Neural cell (in vitro differentiated cells): ENCODE data around the gene APH1A.

Source experiments
- EP300 ChIP-seq: fragments of 450-650 bp; conservative IDR thresholded peaks from 2 replicates; pipeline ENCODE4 v1.6.1; 2014; ENCODE audit warnings: antibody characterized with exemption, mild to moderate bottlenecking, moderate library complexity; ENCODE audit not compliant: poor library complexity, severe bottlenecking
- EZH2 ChIP-seq: fragments of 200-600, 300-800 bp; shearing (Covaris generic), sonication (generic); IDR thresholded peaks from 2 replicates; pipeline ENCODE4 v1.6.1; 2014; ENCODE audit warnings: antibody characterized with exemption, low read length, borderline replicate concordance, mild to moderate bottlenecking; ENCODE audit not compliant: insufficient read depth, poor library complexity, severe bottlenecking
- MXI1 ChIP-seq: fragments of 450-650 bp; conservative IDR thresholded peaks from 2 replicates; pipeline ENCODE4 v1.6.1; 2014; ENCODE audit warnings: antibody characterized with exemption, mild to moderate bottlenecking; ENCODE audit not compliant: poor library complexity, severe bottlenecking
- POLR2AphosphoS5 ChIP-seq: IDR thresholded peaks from 2 replicates; pipeline ENCODE4 v1.6.1; 2012
- RAD21 ChIP-seq: fragments of 450-650 bp; conservative IDR thresholded peaks from 2 replicates; pipeline ENCODE4 v1.6.1; 2014; ENCODE audit warnings: antibody characterized with exemption, mild to moderate bottlenecking, moderate library complexity
- REST ChIP-seq: IDR thresholded peaks from 2 replicates; pipeline ENCODE4 v1.6.1; 2012; ENCODE audit warnings: borderline replicate concordance
- SMC3 ChIP-seq: fragments of 450-650 bp; conservative IDR thresholded peaks from 2 replicates; pipeline ENCODE4 v1.6.1; 2014; ENCODE audit warnings: antibody characterized with exemption, mild to moderate bottlenecking, moderate library complexity; ENCODE audit not compliant: poor library complexity
- TAF1 ChIP-seq: IDR thresholded peaks from 2 replicates; pipeline ENCODE4 v1.6.1; 2012; ENCODE audit warnings: low read depth
- TF ChIP-seq, protein P1 (sequence below): fragments of 450-650 bp; IDR thresholded peaks from 2 replicates; pipeline ENCODE4 v1.5.1; 2014; ENCODE audit warnings: antibody characterized with exemption, mild to moderate bottlenecking, moderate library complexity; ENCODE audit not compliant: poor library complexity, severe bottlenecking

DNA sequence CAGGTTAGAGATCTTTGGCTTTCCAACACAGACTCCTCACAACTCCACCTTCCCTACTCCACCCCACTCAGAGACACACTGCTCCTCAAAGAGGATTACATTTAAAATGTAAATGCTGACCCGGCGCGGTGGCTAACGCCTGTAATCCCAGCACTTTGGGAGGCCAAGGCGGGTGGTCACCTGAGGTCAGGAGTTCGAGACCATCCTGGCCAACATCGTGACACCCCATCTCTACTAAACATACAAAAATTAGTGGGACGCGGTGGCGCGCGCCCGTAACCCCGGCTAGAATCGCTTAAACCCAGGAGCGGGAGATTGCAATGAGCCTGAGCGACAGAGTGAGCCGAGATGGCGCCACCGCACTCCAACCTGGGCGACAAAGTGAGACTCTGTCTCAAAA lies 31.1 kb downstream of the APH1A start:
- TF ChIP-seq, protein P1, sequence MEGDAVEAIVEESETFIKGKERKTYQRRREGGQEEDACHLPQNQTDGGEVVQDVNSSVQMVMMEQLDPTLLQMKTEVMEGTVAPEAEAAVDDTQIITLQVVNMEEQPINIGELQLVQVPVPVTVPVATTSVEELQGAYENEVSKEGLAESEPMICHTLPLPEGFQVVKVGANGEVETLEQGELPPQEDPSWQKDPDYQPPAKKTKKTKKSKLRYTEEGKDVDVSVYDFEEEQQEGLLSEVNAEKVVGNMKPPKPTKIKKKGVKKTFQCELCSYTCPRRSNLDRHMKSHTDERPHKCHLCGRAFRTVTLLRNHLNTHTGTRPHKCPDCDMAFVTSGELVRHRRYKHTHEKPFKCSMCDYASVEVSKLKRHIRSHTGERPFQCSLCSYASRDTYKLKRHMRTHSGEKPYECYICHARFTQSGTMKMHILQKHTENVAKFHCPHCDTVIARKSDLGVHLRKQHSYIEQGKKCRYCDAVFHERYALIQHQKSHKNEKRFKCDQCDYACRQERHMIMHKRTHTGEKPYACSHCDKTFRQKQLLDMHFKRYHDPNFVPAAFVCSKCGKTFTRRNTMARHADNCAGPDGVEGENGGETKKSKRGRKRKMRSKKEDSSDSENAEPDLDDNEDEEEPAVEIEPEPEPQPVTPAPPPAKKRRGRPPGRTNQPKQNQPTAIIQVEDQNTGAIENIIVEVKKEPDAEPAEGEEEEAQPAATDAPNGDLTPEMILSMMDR, result no peak
- no peak for TF ChIP-seq EZH2
- no peak for TF ChIP-seq SMC3
- TF ChIP-seq POLR2AphosphoS5, result no peak
- no peak for TF ChIP-seq MXI1
- no peak for TF ChIP-seq EP300
- no peak for TF ChIP-seq REST
- TF ChIP-seq TAF1, result no peak
- TF ChIP-seq RAD21, result no peak
